Progenitor cell of endocrine pancreas (in vitro differentiated cells): Measurements from ENCODE around the gene TEAD1. TPM values are rescaled to one million over a fixed set of nuclear protein-coding genes. Genes with fewer than 3 reads are reported as not detected.
A peak's percentile ranks its signal among the peaks of the same experiment; 100 is the strongest.

ENCODE experiments used
- DNase-seq: peaks from one replicate; pipeline ENCODE4 v3.0.0; 2021; ENCODE audit warnings: low spot score; ENCODE audit not compliant: unreplicated experiment
- H3K27ac Mint-ChIP-seq: 2 replicates; pipeline ENCODE4 v1.8.0; 2021; ENCODE audit warnings: mild to moderate bottlenecking, moderate library complexity, mixed read lengths
- H3K27me3 Mint-ChIP-seq: 2 replicates; pipeline ENCODE4 v1.8.0; 2021; ENCODE audit warnings: mixed read lengths
- H3K36me3 Mint-ChIP-seq: 2 replicates; pipeline ENCODE4 v1.8.0; 2022; ENCODE audit warnings: mixed read lengths; ENCODE audit not compliant: insufficient read depth
- H3K4me1 Mint-ChIP-seq: 2 replicates; pipeline ENCODE4 v1.8.0; 2021; ENCODE audit warnings: low read depth, mixed read lengths
- H3K4me3 Mint-ChIP-seq: 2 replicates; pipeline ENCODE4 v1.8.0; 2021; ENCODE audit warnings: low read depth, mild to moderate bottlenecking, moderate library complexity, mixed read lengths
- H3K9me3 Mint-ChIP-seq: 2 replicates; pipeline ENCODE4 v1.8.0; 2021; ENCODE audit warnings: low read depth, mixed read lengths
- total RNA-seq: library from RNA; stranded (reverse); gene quantifications from 2 replicates; pipeline ENCODE4 v1.2.1, GENCODE V29; 2021
- TF ChIP-seq, protein P1 (sequence below): fragments of 200-600 bp; sonication (generic); IDR thresholded peaks from one replicate; pipeline ENCODE4 v1.5.0; 2021; ENCODE audit warnings: antibody characterized with exemption, mild to moderate bottlenecking; ENCODE audit not compliant: unreplicated experiment

The TEAD1 gene
- total RNA-seq, 1 donor from 2014 or later = 92.4 TPM

GRCh38 chr11:12846786-12847615 lies 172.8 kb downstream of the TEAD1 start:
- TF ChIP-seq, protein P1, sequence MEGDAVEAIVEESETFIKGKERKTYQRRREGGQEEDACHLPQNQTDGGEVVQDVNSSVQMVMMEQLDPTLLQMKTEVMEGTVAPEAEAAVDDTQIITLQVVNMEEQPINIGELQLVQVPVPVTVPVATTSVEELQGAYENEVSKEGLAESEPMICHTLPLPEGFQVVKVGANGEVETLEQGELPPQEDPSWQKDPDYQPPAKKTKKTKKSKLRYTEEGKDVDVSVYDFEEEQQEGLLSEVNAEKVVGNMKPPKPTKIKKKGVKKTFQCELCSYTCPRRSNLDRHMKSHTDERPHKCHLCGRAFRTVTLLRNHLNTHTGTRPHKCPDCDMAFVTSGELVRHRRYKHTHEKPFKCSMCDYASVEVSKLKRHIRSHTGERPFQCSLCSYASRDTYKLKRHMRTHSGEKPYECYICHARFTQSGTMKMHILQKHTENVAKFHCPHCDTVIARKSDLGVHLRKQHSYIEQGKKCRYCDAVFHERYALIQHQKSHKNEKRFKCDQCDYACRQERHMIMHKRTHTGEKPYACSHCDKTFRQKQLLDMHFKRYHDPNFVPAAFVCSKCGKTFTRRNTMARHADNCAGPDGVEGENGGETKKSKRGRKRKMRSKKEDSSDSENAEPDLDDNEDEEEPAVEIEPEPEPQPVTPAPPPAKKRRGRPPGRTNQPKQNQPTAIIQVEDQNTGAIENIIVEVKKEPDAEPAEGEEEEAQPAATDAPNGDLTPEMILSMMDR = no peak
- Mint-ChIP-seq H3K27me3 (no peaks in the 10 kb centered on the region), H3K27ac (peak overlapping the region; percentile 89), H3K9me3 (no peaks in the 10 kb centered on the region), H3K36me3 (peaks cover 6% of the 10 kb centered on the region), H3K4me3 (no peak overlapping the region), H3K4me1 (peaks cover 51% of the 10 kb centered on the region)
- DNase-seq = no peak

DNA sequence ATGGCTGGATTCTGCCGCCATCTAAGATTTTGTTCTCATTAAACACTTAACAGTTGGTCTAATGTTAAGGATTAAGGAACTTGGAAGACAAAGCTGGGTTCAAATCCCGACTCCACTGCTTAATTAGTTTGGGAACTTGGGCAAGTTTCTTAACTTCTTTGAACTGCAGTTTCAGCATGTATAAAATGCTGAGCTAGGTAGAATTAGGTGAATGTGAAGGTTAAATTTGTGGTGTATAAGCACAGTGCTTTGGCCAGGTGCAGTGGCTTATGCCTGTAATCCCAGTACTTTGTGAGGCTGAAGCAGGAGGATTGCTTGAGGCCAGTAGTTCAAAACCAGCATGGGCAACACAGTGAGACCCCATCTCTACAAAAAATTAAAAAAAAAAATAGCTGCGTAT lies 174.2 kb downstream of the TEAD1 start:
- H3K9me3 Mint-ChIP-seq = no peaks in the 10 kb centered on the region
- H3K27ac Mint-ChIP-seq = no peak overlapping the region
- peaks cover 46% of the 10 kb centered on the region for H3K4me1 Mint-ChIP-seq
- no peak overlapping the region for H3K4me3 Mint-ChIP-seq
- H3K27me3 Mint-ChIP-seq = no peaks in the 10 kb centered on the region
- peaks cover 7% of the 10 kb centered on the region for H3K36me3 Mint-ChIP-seq
- TF ChIP-seq, protein P1 = no peak
- DNase-seq = no peak

DNA sequence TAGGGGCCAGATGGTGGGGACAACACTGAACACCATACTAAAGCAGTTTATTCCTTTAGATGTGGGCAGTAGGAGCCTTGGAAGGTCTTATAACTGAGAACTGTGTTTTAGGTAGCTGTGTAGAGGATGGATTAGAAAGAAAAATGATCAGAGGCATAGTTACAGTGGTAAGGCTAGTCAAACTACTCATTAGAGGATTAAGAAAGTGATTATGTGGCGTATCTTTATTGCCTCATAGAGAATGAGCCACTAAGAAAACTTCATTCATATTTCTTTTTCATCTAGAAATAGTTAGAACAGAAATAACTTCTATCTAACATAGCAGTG lies 179.1 kb downstream of the TEAD1 start:
- peaks cover 7% of the 10 kb centered on the region for H3K36me3 Mint-ChIP-seq
- no peak overlapping the region for H3K4me3 Mint-ChIP-seq
- no peaks in the 10 kb centered on the region for H3K9me3 Mint-ChIP-seq
- DNase-seq = no peak
- peaks cover 43% of the 10 kb centered on the region for H3K4me1 Mint-ChIP-seq
- H3K27ac Mint-ChIP-seq = peak overlapping the region; percentile 85
- TF ChIP-seq, protein P1 = no peak
- H3K27me3 Mint-ChIP-seq = no peaks in the 10 kb centered on the region

- TF ChIP-seq, protein P1 = no peak
- peak overlapping the region; percentile 2 for H3K4me3 Mint-ChIP-seq
- H3K4me1 Mint-ChIP-seq = peaks cover 43% of the 10 kb centered on the region
- peak overlapping the region; percentile 59 for H3K27ac Mint-ChIP-seq
- peaks cover 7% of the 10 kb centered on the region for H3K36me3 Mint-ChIP-seq
- DNase-seq = no peak
- H3K27me3 Mint-ChIP-seq = no peaks in the 10 kb centered on the region
- H3K9me3 Mint-ChIP-seq = no peaks in the 10 kb centered on the region
Measured at GRCh38 chr11:12853652-12854296, 179.6 kb downstream of the TEAD1 start.

DNA sequence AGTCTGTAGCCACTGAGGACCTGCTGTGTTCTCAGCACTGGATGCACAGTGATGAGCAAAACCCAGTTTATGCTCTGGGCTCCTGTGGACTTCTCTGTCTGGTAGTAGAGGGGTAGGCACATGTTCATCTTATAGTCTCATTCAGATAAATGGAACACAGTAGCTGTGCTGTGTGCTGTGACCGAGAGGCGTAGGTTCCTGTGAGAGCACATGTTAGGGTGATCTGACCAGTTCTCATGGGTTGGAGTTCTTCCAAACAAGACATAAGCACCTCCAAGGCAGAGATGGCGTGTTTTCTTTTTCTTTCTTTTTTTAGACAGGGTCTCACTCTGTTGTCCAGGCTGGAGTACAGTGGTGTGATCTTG lies 180.1 kb downstream of the TEAD1 start:
- H3K4me1 Mint-ChIP-seq = peaks cover 42% of the 10 kb centered on the region

More for the DNA sequence above, 180.1 kb downstream of the TEAD1 start:
- Mint-ChIP-seq H3K27ac (peak overlapping the region; percentile 59), H3K36me3 (peaks cover 6% of the 10 kb centered on the region), H3K27me3 (no peaks in the 10 kb centered on the region), H3K9me3 (no peaks in the 10 kb centered on the region), H3K4me3 (peak overlapping the region; percentile 2)
- TF ChIP-seq, protein P1 = no peak
- DNase-seq = no peak
